H9 (cell line): ENCODE results near the gene MLLT3. TPM values are rescaled to one million over a fixed set of nuclear protein-coding genes. Genes with fewer than 3 reads are reported as not detected.

Experiments used
- DNase-seq: peaks from one replicate; pipeline ENCODE4 v3.0.0-alpha.2; 2017
- H2AFZ ChIP-seq: one replicate; pipeline ENCODE4 v1.6.1; 2013; ENCODE audit warnings: mild to moderate bottlenecking, low read length, control low read depth, moderate library complexity
- H2AK5ac ChIP-seq: 2 replicates; pipeline ENCODE4 v1.6.1; 2013; ENCODE audit warnings: low read length, control low read depth, mixed read lengths; ENCODE audit not compliant: insufficient read length
- H2BK120ac ChIP-seq: one replicate; pipeline ENCODE4 v1.6.1; 2013; ENCODE audit warnings: low read depth, mild to moderate bottlenecking, low read length, control low read depth, inconsistent platforms; ENCODE audit not compliant: poor library complexity, severe bottlenecking
- H2BK12ac ChIP-seq: 2 replicates; pipeline ENCODE4 v1.6.1; 2013; ENCODE audit warnings: low read length, control low read depth, mixed read lengths, low read depth; ENCODE audit not compliant: insufficient read length
- H2BK15ac ChIP-seq: 2 replicates; pipeline ENCODE4 v1.6.1; 2013; ENCODE audit warnings: low read depth, low read length, control low read depth
- H2BK20ac ChIP-seq: one replicate; pipeline ENCODE4 v1.6.1; 2013; ENCODE audit warnings: low read depth, mild to moderate bottlenecking, low read length, control low read depth, inconsistent platforms; ENCODE audit not compliant: poor library complexity, severe bottlenecking
- H2BK5ac ChIP-seq: 2 replicates; pipeline ENCODE4 v1.6.1; 2013; ENCODE audit warnings: low read length, control low read depth, mixed read lengths; ENCODE audit not compliant: insufficient read length
- H3K14ac ChIP-seq: 2 replicates; pipeline ENCODE4 v1.6.1; 2013; ENCODE audit warnings: low read length, control low read depth; ENCODE audit not compliant: insufficient read depth
- H3K18ac ChIP-seq: 2 replicates; pipeline ENCODE4 v1.6.1; 2013; ENCODE audit warnings: low read depth, mild to moderate bottlenecking, mixed read lengths, low read length, control low read depth; ENCODE audit not compliant: insufficient read length
- H3K23ac ChIP-seq: 2 replicates; pipeline ENCODE4 v1.6.1; 2013; ENCODE audit warnings: low read length, control low read depth, mixed read lengths, low read depth; ENCODE audit not compliant: insufficient read length
- H3K23me2 ChIP-seq: 2 replicates; pipeline ENCODE4 v1.6.1; 2013; ENCODE audit warnings: low read depth, mild to moderate bottlenecking, mixed read lengths, low read length, control low read depth; ENCODE audit not compliant: insufficient read length, poor library complexity, severe bottlenecking
- H3K27ac ChIP-seq: 2 replicates; pipeline ENCODE4 v1.5.1; 2013; ENCODE audit warnings: low read length, control low read depth, mixed read lengths, low read depth; ENCODE audit not compliant: insufficient read length
- H3K27me3 ChIP-seq: 2 replicates; pipeline ENCODE4 v1.6.1; 2013; ENCODE audit warnings: low read length, control low read depth, inconsistent platforms; ENCODE audit not compliant: insufficient read depth
- H3K4ac ChIP-seq: 2 replicates; pipeline ENCODE4 v1.6.1; 2013; ENCODE audit warnings: low read depth, mild to moderate bottlenecking, control low read depth, inconsistent platforms, low read length, moderate library complexity
- H3K4me1 ChIP-seq: 2 replicates; pipeline ENCODE4 v1.6.1; 2013; ENCODE audit warnings: low read length, control low read depth, inconsistent platforms; ENCODE audit not compliant: insufficient read depth
- H3K4me2 ChIP-seq: 2 replicates; pipeline ENCODE4 v1.6.1; 2013; ENCODE audit warnings: low read length, control low read depth, mixed read lengths; ENCODE audit not compliant: insufficient read length, insufficient read depth
- H3K56ac ChIP-seq: 2 replicates; pipeline ENCODE4 v1.6.1; 2013; ENCODE audit warnings: low read depth, mild to moderate bottlenecking, mixed read lengths, low read length, control low read depth; ENCODE audit not compliant: insufficient read length
- H3K79me1 ChIP-seq: 2 replicates; pipeline ENCODE4 v1.6.1; 2013; ENCODE audit warnings: low read depth, mild to moderate bottlenecking, moderate library complexity, low read length, control low read depth, inconsistent platforms; ENCODE audit not compliant: insufficient read depth, poor library complexity, severe bottlenecking
- H3K79me2 ChIP-seq: 2 replicates; pipeline ENCODE4 v1.6.1; 2013; ENCODE audit warnings: low read length, control low read depth, inconsistent platforms; ENCODE audit not compliant: insufficient read depth
- H3K9ac ChIP-seq: 2 replicates; pipeline ENCODE4 v1.6.1; 2013; ENCODE audit warnings: low read length, control low read depth, mixed read lengths; ENCODE audit not compliant: insufficient read length; ENCODE audit errors: extremely low read depth
- H3K9me3 ChIP-seq: one replicate; pipeline ENCODE4 v1.6.1; 2013; ENCODE audit warnings: low read depth, low read length, inconsistent platforms; ENCODE audit not compliant: control insufficient read depth
- H3T11ph ChIP-seq: one replicate; pipeline ENCODE4 v1.6.1; 2013; ENCODE audit warnings: mild to moderate bottlenecking, low read length, control low read depth, inconsistent platforms
- H4K20me1 ChIP-seq: one replicate; pipeline ENCODE4 v1.6.1; 2013; ENCODE audit not compliant: control insufficient read depth, insufficient read length, insufficient read depth
- H4K5ac ChIP-seq: 2 replicates; pipeline ENCODE4 v1.6.1; 2013; ENCODE audit warnings: low read depth, mild to moderate bottlenecking, mixed read lengths, low read length, control low read depth; ENCODE audit not compliant: insufficient read length
- H4K8ac ChIP-seq: replicated peaks from 2 replicates; pipeline ENCODE4 v1.6.1; 2013; ENCODE audit warnings: low read length, control low read depth, mixed read lengths, low read depth; ENCODE audit not compliant: insufficient read length
- H4K91ac ChIP-seq: 2 replicates; pipeline ENCODE4 v1.6.1; 2013; ENCODE audit warnings: low read depth, mild to moderate bottlenecking, moderate library complexity, mixed read lengths, low read length, control low read depth; ENCODE audit not compliant: insufficient read length
- H3K27ac Mint-ChIP-seq, 3 experiments: 2 replicates in 2 of 3; 3 replicates in 1 of 3; pipeline ENCODE4 v1.8.0; 2020 to 2021; ENCODE audit warnings: mixed read lengths in 3 of 3, mild to moderate bottlenecking in 1 of 3, moderate library complexity in 1 of 3
- H3K27me3 Mint-ChIP-seq: 2 replicates; pipeline ENCODE4 v1.8.0; 2021; ENCODE audit warnings: low read depth, mild to moderate bottlenecking, moderate library complexity, mixed read lengths
- H3K36me3 Mint-ChIP-seq, 3 experiments: 2 replicates in 2 of 3; 3 replicates in 1 of 3; pipeline ENCODE4 v1.8.0; 2020 to 2021; ENCODE audit warnings: low read depth in 3 of 3, mixed read lengths in 3 of 3; ENCODE audit not compliant: insufficient read depth in 1 of 3
- H3K4me1 Mint-ChIP-seq, 2 experiments: 2 replicates each; pipeline ENCODE4 v1.8.0; 2020; ENCODE audit warnings: mixed read lengths in 2 of 2
- H3K4me3 Mint-ChIP-seq, 2 experiments: 2 replicates in 1 of 2; 3 replicates in 1 of 2; pipeline ENCODE4 v1.8.0; 2020 to 2021; ENCODE audit warnings: mild to moderate bottlenecking in 2 of 2, mixed read lengths in 2 of 2, moderate library complexity in 1 of 2
- H3K9me3 Mint-ChIP-seq, 2 experiments: 2 replicates in 1 of 2; 3 replicates in 1 of 2; pipeline ENCODE4 v1.8.0; 2020; ENCODE audit warnings: mild to moderate bottlenecking in 2 of 2, mixed read lengths in 2 of 2, moderate library complexity in 1 of 2
- CTCF ChIP-seq: fragments of 200-600 bp; sonication (generic); conservative IDR thresholded peaks from 3 replicates; pipeline ENCODE4 v1.8.0; 2021; ENCODE audit warnings: antibody characterized with exemption, mild to moderate bottlenecking
- WGBS: extraction: QIAGEN DNeasy Blood & Tissue Kit; methylation state at CpG from one replicate; pipeline ENCODE4 v1.1.7; 2013; ENCODE audit warnings: missing lambda C conversion rate, low lambda C conversion rate, mixed read lengths; ENCODE audit not compliant: insufficient read length; ENCODE audit errors: extremely low coverage; 5-methylcytosine and 5-hydroxymethylcytosine counted together
- total RNA-seq: library from RNA; stranded (reverse); gene quantifications from 2 replicates; pipeline ENCODE4 v1.2.1, GENCODE V29; 2021

The MLLT3 gene
- total RNA-seq, 1 experiment from 2014 or later: 3.9 TPM

- no peak overlapping the region for H4K91ac ChIP-seq
- no peak overlapping the region for H2BK120ac ChIP-seq
- no peak overlapping the region for H3K27ac ChIP-seq
- Mint-ChIP-seq H3K36me3 (no peaks in the 10 kb centered on the region), H3K27ac (no peak overlapping the region), H3K27me3 (no peaks in the 10 kb centered on the region), H3K9me3 (no peaks in the 10 kb centered on the region), H3K4me1 (peaks cover 25 to 35% of the 10 kb centered on the region in 2 experiments), H3K4me3 (no peak overlapping the region)
- no peaks in the 10 kb centered on the region for H3K9me3 ChIP-seq
- H4K5ac ChIP-seq: no peak overlapping the region
- DNase-seq: no peak
- no peak overlapping the region for H4K8ac ChIP-seq
- H4K20me1 ChIP-seq: no peaks in the 10 kb centered on the region
- H3K4me2 ChIP-seq: no peak overlapping the region
- H3K14ac ChIP-seq: no peak overlapping the region
- H3K56ac ChIP-seq: no peak overlapping the region
- no peak overlapping the region for H2BK5ac ChIP-seq
- H3K4ac ChIP-seq: no peak overlapping the region
- H3K18ac ChIP-seq: no peak overlapping the region
- no peaks in the 10 kb centered on the region; the same call in 1 of the 2 replicates for H3K79me2 ChIP-seq
- WGBS: no CpG with 5 or more reads among the region's 1 CpG
- H3K23me2 ChIP-seq: no peaks in the 10 kb centered on the region
- H3K27me3 ChIP-seq: no peaks in the 10 kb centered on the region
- H2AK5ac ChIP-seq: no peak overlapping the region
- no peak overlapping the region for H3T11ph ChIP-seq
- H2BK12ac ChIP-seq: no peak overlapping the region
- no peaks in the 10 kb centered on the region; the same call in 1 of the 2 replicates for H3K4me1 ChIP-seq
- TF ChIP-seq CTCF: no peak
- no peaks in the 10 kb centered on the region for H3K79me1 ChIP-seq
- H2BK15ac ChIP-seq: no peak overlapping the region
- H3K23ac ChIP-seq: no peak overlapping the region
- H2BK20ac ChIP-seq: no peak overlapping the region
- H3K9ac ChIP-seq: no peak overlapping the region
- no peak overlapping the region for H2AFZ ChIP-seq
These were observed 62.9 kb downstream of the MLLT3 start for GRCh38 chr9:20559231-20559890.
